HUES48 (cell line): ENCODE data around the gene PRM1.

ENCODE experiments used
- H3K27ac ChIP-seq: one replicate; pipeline ENCODE4 v1.7.0; 2013; ENCODE audit warnings: low read depth, low read length, inconsistent platforms
- H3K27me3 ChIP-seq: 2 replicates; pipeline ENCODE4 v1.6.1; 2013; ENCODE audit warnings: mild to moderate bottlenecking, low read length; ENCODE audit not compliant: control insufficient read depth, insufficient read depth
- H3K36me3 ChIP-seq: 2 replicates; pipeline ENCODE4 v1.6.1; 2013; ENCODE audit warnings: low read length; ENCODE audit not compliant: control insufficient read depth, insufficient read depth
- H3K4me1 ChIP-seq: 2 replicates; pipeline ENCODE4 v1.6.1; 2013; ENCODE audit warnings: mild to moderate bottlenecking, low read length; ENCODE audit not compliant: control insufficient read depth, insufficient read depth
- H3K4me3 ChIP-seq: 2 replicates; pipeline ENCODE4 v1.5.1; 2013; ENCODE audit warnings: mild to moderate bottlenecking, low read depth, low read length
- H3K9ac ChIP-seq: 2 replicates; pipeline ENCODE4 v1.6.1; 2013; ENCODE audit warnings: mild to moderate bottlenecking, low read depth, low read length, moderate library complexity
- H3K9me3 ChIP-seq: 2 replicates; pipeline ENCODE4 v1.6.1; 2013; ENCODE audit warnings: low read length; ENCODE audit not compliant: control insufficient read depth, insufficient read depth

The PRM1 gene

DNA sequence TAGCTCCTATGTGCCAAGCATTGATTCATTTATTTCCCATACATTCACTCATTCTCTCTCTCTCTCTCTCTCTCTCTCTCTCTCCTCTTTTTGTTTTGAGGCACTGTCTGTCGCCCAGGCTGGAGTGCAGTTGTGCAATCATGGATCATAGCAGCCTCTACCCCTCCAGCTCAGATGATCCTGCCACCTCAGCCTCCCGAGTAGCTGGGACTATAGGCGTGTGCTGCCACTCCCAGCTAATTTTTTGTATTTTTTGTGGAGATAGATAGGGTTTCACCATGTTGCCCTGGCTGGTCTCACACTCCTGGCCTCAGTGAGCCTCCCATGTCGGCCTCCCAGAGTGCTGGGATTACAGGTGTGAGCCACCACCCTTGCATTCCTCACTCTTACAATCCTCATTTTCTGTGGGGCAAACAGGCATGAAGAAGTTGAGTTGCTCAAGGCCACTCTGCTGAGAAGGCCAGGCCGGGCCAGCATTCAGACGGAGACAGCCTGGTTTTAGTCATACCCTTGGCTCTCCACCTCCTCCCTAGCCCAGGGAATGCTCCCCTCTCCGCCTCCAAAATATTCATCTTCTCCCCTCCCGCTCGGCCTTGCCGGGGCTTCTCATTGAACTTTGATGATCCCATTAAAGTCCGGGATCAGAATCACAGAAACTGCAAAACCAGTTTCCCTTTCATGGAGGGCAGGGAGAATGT is 4.1 kb downstream of the PRM1 start:
- H3K36me3 ChIP-seq = no peaks in the 10 kb centered on the region
- H3K27me3 ChIP-seq = no peaks in the 10 kb centered on the region
- no peaks in the 10 kb centered on the region for H3K9me3 ChIP-seq
- no peak overlapping the region for H3K27ac ChIP-seq
- no peak overlapping the region for H3K9ac ChIP-seq
- H3K4me3 ChIP-seq = no peak overlapping the region
- H3K4me1 ChIP-seq = 0 out of 2 replicates have a peak, but pooled peaks cover 3% of the 10 kb centered on the region

- Histone ChIP-seq H3K27me3 (no peaks in the 10 kb centered on the region), H3K4me1 (0 out of 2 replicates have a peak, but pooled peaks cover 3% of the 10 kb centered on the region), H3K9me3 (no peaks in the 10 kb centered on the region), H3K27ac (no peak within 1 kb of the TSS), H3K36me3 (no peaks in the 10 kb centered on the region), H3K9ac (no peak within 1 kb of the TSS), H3K4me3 (no peak within 1 kb of the TSS)
Observed at GRCh38 chr16:11276143-11276895, 4.8 kb downstream of the PRM1 start, which contains the start of gene PRM2. TSS of gene PRM2 (minus strand) at chr16:11276480. CDS start at chr16:11276370, 110 bp downstream.

DNA sequence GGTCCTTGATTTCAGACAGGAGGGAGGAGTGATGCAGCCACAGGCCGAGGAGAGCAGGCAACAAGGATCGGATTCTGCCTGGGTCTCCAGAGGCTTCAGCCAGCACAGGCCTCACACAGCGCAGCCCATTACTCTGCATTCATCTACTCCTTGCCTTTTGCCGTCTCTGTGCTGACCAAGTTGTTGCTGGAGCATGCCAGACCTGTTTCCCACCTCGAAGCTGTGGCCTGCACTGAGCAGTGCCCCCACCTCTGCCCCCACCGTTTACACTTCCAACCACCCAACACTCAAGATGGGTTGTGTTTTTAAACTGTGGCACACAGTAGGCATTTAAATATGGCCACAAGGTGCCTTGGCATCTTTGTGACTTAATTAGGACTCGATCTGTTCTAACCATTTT is 6.2 kb downstream of the PRM1 start:
- Histone ChIP-seq H3K27ac (no peak overlapping the region), H3K36me3 (no peaks in the 10 kb centered on the region), H3K27me3 (no peaks in the 10 kb centered on the region), H3K9me3 (no peaks in the 10 kb centered on the region), H3K4me3 (no peak overlapping the region), H3K9ac (no peak overlapping the region), H3K4me1 (0 out of 2 replicates have a peak, but pooled peaks cover 3% of the 10 kb centered on the region)

DNA sequence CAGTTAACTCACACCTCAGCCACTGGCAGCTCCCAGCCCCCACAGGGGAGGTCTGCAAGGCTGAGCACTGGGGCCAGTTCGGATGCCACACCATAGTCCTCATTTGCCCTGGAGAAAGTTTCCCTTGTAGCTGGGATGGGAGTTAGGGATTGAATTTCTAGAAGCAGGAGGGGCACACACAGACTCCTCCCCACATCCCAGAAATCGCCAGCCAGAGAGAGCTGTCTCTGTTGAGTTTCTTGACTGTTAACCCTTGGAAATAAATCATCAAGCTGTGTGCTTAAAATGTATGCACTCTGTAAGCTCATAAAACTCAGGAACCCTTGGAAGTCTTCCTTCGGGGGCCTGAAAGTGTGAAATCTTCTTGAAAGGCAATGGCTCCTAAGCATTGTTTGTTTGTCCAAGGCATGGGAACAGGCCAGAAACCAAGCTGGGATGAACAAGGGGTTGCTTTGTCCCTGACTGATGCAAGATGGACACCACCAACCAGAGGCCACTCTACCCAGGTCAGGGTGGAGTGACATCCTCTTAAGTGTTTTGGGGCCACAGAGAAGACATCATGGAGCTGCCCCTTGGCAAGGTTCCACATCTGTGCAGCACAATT is 7.3 kb downstream of the PRM1 start:
- H3K9me3 ChIP-seq = no peaks in the 10 kb centered on the region
- no peak overlapping the region for H3K27ac ChIP-seq
- 0 out of 2 replicates have a peak, but pooled peaks cover 3% of the 10 kb centered on the region for H3K4me1 ChIP-seq
- no peaks in the 10 kb centered on the region for H3K36me3 ChIP-seq
- no peak overlapping the region for H3K4me3 ChIP-seq
- no peaks in the 10 kb centered on the region for H3K27me3 ChIP-seq
- no peak overlapping the region for H3K9ac ChIP-seq

DNA sequence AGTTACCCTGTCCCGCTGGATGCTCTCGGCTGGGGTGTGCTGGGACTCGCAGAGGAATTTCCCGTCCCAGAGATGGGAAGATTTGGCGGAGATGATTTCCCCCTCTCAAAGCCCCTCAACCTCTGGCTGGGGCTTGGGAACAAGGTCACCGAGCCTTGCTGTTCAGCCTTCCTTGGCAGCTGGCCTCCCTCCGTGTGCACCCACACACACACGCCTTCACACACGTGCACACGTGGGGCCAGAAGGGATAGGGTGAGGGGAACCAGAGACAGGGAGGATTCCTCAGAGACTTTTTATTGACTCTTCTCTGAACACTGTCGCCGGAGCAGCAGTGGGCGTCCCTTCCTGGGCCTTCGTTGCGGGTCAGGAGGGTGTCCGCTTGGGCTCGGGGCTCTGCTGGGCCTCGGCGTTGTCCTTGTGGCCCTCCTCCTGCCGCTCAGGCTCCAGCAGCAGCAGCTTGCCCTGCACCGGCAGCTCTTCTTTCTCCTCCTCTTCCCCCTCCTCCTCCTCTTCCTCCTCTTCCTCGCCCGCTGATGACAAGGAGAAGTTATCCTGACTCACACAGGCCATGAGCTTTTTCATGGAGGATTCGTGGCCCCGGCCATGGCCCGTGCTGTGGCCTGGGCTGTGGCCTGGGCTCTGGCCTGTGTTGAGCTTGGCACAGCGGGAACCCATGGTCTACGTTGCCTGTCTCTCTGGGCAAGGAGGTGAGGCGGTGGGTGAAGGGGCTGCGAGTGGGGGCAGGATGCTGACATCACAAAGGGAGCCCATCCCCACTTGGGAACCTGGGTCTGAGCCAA is 8.0 kb downstream of the PRM1 start, which contains the start of gene PRM3:
PRM3 (minus strand) TSS at position 709 of the 800 bp plus-strand sequence; CDS start at position 675, 34 bp downstream.
- Histone ChIP-seq H3K27ac (no peak within 1 kb of the TSS), H3K36me3 (no peaks in the 10 kb centered on the region), H3K9me3 (no peaks in the 10 kb centered on the region), H3K4me3 (no peak within 1 kb of the TSS), H3K9ac (no peak within 1 kb of the TSS), H3K27me3 (no peaks in the 10 kb centered on the region), H3K4me1 (0 out of 2 replicates have a peak, but pooled peaks cover 3% of the 10 kb centered on the region)

GRCh38 chr16:11272484-11272883 is 8.6 kb downstream of the PRM1 start:
- H3K27me3 ChIP-seq = no peaks in the 10 kb centered on the region
- H3K9me3 ChIP-seq = no peaks in the 10 kb centered on the region
- H3K9ac ChIP-seq = no peak overlapping the region
- H3K27ac ChIP-seq = no peak overlapping the region
- H3K4me3 ChIP-seq = no peak overlapping the region
- H3K4me1 ChIP-seq = 0 out of 2 replicates have a peak, but pooled peaks cover 3% of the 10 kb centered on the region
- no peaks in the 10 kb centered on the region for H3K36me3 ChIP-seq

DNA sequence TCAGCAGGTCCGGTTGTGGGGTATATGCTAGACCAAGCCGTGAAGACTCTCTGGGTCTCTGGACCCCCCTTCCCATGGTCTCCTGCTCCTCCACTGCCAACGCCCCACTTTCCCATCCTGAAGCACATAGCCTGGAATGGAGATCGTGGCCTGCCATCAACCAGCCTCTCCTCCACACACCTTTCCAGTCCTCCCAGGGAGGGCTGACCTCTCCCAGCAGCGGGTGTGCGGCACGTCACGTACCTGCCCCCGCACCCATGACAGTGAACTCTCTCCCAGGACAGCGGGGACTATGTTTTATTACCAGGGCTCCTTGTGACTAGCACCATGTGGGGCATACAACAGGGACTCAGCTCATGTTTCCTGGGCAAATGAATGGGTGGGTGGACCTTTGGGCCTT is 9.5 kb downstream of the PRM1 start:
- H3K4me1 ChIP-seq = 0 out of 2 replicates have a peak, but pooled peaks cover 3% of the 10 kb centered on the region
- no peaks in the 10 kb centered on the region for H3K27me3 ChIP-seq
- H3K36me3 ChIP-seq = no peaks in the 10 kb centered on the region
- H3K27ac ChIP-seq = no peak overlapping the region
- H3K4me3 ChIP-seq = no peak overlapping the region
- no peaks in the 10 kb centered on the region for H3K9me3 ChIP-seq
- no peak overlapping the region for H3K9ac ChIP-seq

- H3K27me3 ChIP-seq = no peaks in the 10 kb centered on the region
- H3K4me1 ChIP-seq = 0 out of 2 replicates have a peak, but pooled peaks cover 3% of the 10 kb centered on the region
- no peaks in the 10 kb centered on the region for H3K36me3 ChIP-seq
- H3K9ac ChIP-seq = no peak overlapping the region
- no peak overlapping the region for H3K27ac ChIP-seq
- no peaks in the 10 kb centered on the region for H3K9me3 ChIP-seq
- no peak overlapping the region for H3K4me3 ChIP-seq
Observed at GRCh38 chr16:11270602-11271162, 10.4 kb downstream of the PRM1 start.

DNA sequence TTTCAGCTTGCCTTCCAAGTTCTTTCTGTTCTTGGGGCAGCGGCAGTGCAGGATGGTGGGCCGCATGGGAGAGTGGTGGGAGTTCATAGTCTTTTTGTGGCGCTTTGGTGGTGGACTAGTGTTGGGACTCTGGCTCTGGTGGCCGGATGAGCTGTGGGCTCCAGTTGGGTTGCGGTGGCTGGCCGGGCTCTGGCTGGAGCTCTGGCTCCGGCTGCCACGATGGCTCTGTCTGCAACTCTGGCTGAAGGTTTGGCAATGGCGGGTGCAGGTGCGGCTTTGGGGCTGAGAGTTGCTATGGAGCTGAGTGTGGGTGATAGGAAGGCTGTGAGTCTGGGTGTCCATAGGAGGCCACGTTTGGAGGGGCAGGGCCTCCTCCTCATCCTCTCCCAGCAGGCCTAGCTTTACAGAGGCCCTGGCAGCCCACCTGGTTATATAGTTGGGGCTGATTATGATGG is 12.2 kb downstream of the PRM1 start, which contains the start of gene TNP2:
TNP2 (minus strand) TSS at position 405 of the 455 bp plus-strand sequence; CDS start at position 342, 63 bp downstream.
- Histone ChIP-seq H3K9me3 (no peaks in the 10 kb centered on the region), H3K36me3 (no peaks in the 10 kb centered on the region), H3K4me1 (0 out of 2 replicates have a peak, but pooled peaks cover 3% of the 10 kb centered on the region), H3K27ac (no peak within 1 kb of the TSS), H3K4me3 (no peak within 1 kb of the TSS), H3K27me3 (no peaks in the 10 kb centered on the region), H3K9ac (no peak within 1 kb of the TSS)

DNA sequence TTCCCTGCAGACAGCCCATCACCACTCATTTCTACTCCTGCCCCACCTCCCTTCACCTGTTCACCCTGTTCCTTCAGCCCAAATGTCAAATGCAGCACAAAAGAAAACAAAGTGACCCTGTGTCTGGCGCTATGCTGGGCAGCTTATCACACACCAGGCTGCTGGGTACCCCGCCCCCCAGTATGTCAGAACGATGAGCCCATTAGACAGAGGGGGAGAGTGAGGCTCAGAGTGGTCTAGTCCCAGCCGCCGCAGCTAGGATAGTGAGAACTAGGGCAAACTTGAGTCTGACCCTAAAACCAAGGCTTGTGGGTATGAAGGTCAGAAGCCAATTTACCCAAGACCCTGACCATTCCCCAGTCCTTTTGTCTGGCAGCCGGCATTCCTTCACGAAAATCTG is 16.0 kb downstream of the PRM1 start:
- Histone ChIP-seq H3K4me1 (no peaks in the 10 kb centered on the region), H3K27ac (no peak overlapping the region), H3K9me3 (no peaks in the 10 kb centered on the region)

More for the DNA sequence above, 16.0 kb downstream of the PRM1 start:
- Histone ChIP-seq H3K36me3 (no peaks in the 10 kb centered on the region), H3K27me3 (no peaks in the 10 kb centered on the region), H3K9ac (no peak overlapping the region), H3K4me3 (no peak overlapping the region)
